ENCODE results near the gene IL20.

Gene IL20

GRCh38 chr1:206883876-206884275 lies 18.5 kb downstream of the IL20 start:
- no peak overlapping the region for H3K27ac Mint-ChIP-seq
- peaks cover 9% of the 10 kb centered on the region for H3K27me3 Mint-ChIP-seq (ENCODE audit: low read depth)
- no peaks in the 10 kb centered on the region for H3K36me3 Mint-ChIP-seq (ENCODE audit: low read depth)
- H3K9me3 Mint-ChIP-seq: peaks cover 12% of the 10 kb centered on the region
- TF ChIP-seq CTCF (IDR thresholded peaks at IDR 0.05; ENCODE audit: unreplicated experiment in 3 of 3): no peak
- H3K4me3 Mint-ChIP-seq: no peak overlapping the region
- H3K4me1 Mint-ChIP-seq: no peaks in the 10 kb centered on the region

GRCh38 chr1:206885341-206886060 lies 20.1 kb downstream of the IL20 start:
- Mint-ChIP-seq H3K27ac (no peak overlapping the region), H3K36me3 (ENCODE audit: low read depth) (no peaks in the 10 kb centered on the region), H3K4me3 (no peak overlapping the region), H3K4me1 (no peaks in the 10 kb centered on the region), H3K9me3 (peaks cover 5% of the 10 kb centered on the region), H3K27me3 (ENCODE audit: low read depth) (peaks cover 9% of the 10 kb centered on the region)
- TF ChIP-seq CTCF (IDR thresholded peaks at IDR 0.05; ENCODE audit: unreplicated experiment in 3 of 3): no peak

- Mint-ChIP-seq H3K36me3 (ENCODE audit: low read depth) (no peaks in the 10 kb centered on the region), H3K4me3 (no peak overlapping the region), H3K4me1 (no peaks in the 10 kb centered on the region), H3K27me3 (ENCODE audit: low read depth) (peaks cover 9% of the 10 kb centered on the region), H3K27ac (no peak overlapping the region), H3K9me3 (peaks cover 5% of the 10 kb centered on the region)
- no peak for TF ChIP-seq CTCF (IDR thresholded peaks at IDR 0.05; ENCODE audit: unreplicated experiment in 3 of 3)
These were observed 21.4 kb downstream of the IL20 start for GRCh38 chr1:206886831-206887230.

- Mint-ChIP-seq H3K4me1 (peaks cover under 1% of the 10 kb centered on the region), H3K27ac (no peak overlapping the region), H3K36me3 (ENCODE audit: low read depth) (no peaks in the 10 kb centered on the region), H3K27me3 (ENCODE audit: low read depth) (peaks cover 9% of the 10 kb centered on the region), H3K9me3 (peaks cover under 1% of the 10 kb centered on the region), H3K4me3 (no peak overlapping the region)
- TF ChIP-seq CTCF (IDR thresholded peaks at IDR 0.05; ENCODE audit: unreplicated experiment in 3 of 3): no peak
These were observed 22.3 kb downstream of the IL20 start for GRCh38 chr1:206887701-206888100.

- Mint-ChIP-seq H3K36me3 (ENCODE audit: low read depth) (no peaks in the 10 kb centered on the region), H3K4me3 (no peak overlapping the region), H3K27ac (no peak overlapping the region), H3K9me3 (no peaks in the 10 kb centered on the region), H3K27me3 (ENCODE audit: low read depth) (peaks cover 5% of the 10 kb centered on the region), H3K4me1 (peaks cover 13% of the 10 kb centered on the region)
- TF ChIP-seq CTCF (IDR thresholded peaks at IDR 0.05; ENCODE audit: unreplicated experiment in 3 of 3): no peak
These were observed 25.0 kb downstream of the IL20 start for GRCh38 chr1:206890125-206891060.

Measured in nephron (organoid).